Adrenal gland (tissue), 12 donors: ENCODE data around the gene SLC29A3. TPM values are rescaled to one million over a fixed set of nuclear protein-coding genes. Genes with fewer than 3 reads are reported as not detected.
A peak's percentile ranks its signal among the peaks of the same experiment; 100 is the strongest.

Experiments
- DNase-seq, 7 donors: peaks; one replicate each; pipeline ENCODE4 v3.0.0-alpha.2; 2019 to 2020
- H3K27ac ChIP-seq, 5 donors: fragments of 200-600 bp; sonication (generic) in 4 of 5; 1 replicate in 3 of 5; 2 replicates in 2 of 5; pipeline versions ENCODE4 v1.5.1 to v1.8.0; 2016 to 2020; ENCODE audit warnings: mild to moderate bottlenecking in 1 of 5
- H3K27me3 ChIP-seq: fragments of 200-600 bp; 2 replicates; pipeline ENCODE4 v1.8.0; 2021
- H3K36me3 ChIP-seq, 2 donors: fragments of 200-600 bp; replicated peaks in 1 of 2; 1 replicate in 1 of 2; 2 replicates in 1 of 2; pipeline versions ENCODE4 v1.5.1 to v1.8.0; 2018 to 2022
- H3K4me1 ChIP-seq, 2 donors: fragments of 200-600 bp; replicated peaks in 1 of 2; 1 replicate in 1 of 2; 2 replicates in 1 of 2; pipeline versions ENCODE4 v1.5.1 to v1.8.0; 2018 to 2021
- H3K4me3 ChIP-seq, 4 donors: fragments of 200-600 bp; sonication (generic) in 3 of 4; one replicate each; pipeline ENCODE4 v1.5.1; 2016 to 2018
- H3K9me3 ChIP-seq, 3 donors: fragments of 200-600 bp; sonication (generic) in 1 of 3; replicated peaks in 1 of 3; 1 replicate in 2 of 3; 2 replicates in 1 of 3; pipeline versions ENCODE4 v1.5.1 to v1.8.0; 2016 to 2021
- POLR2A ChIP-seq, 2 donors: fragments of 450-650 bp; IDR thresholded peaks; one replicate each; pipeline ENCODE4 v1.6.1; 2017; ENCODE audit warnings: antibody characterized with exemption in 2 of 2, mild to moderate bottlenecking in 2 of 2, moderate library complexity in 1 of 2
- WGBS, 4 donors: extraction: QIAGEN DNeasy Blood & Tissue Kit in 2 of 4; methylation state at CpG; one replicate each; pipeline versions ENCODE4 v1.1.5 to v1.1.7; 2013 to 2017; 5-methylcytosine and 5-hydroxymethylcytosine counted together
- intact Hi-C, 2 donors: fragments of 100-400 bp; cut with DNase I; formaldehyde crosslinking; loops; one replicate each; pipeline versions ENCODE4 v1.14.1 to v1.15.0; 2022 to 2023
- polyA plus RNA-seq, 3 donors: library from polyadenylated mRNA; stranded (reverse); fragments of 200-250 nt in 2 of 3; fragments of 350-450 nt in 1 of 3; fragmentation: Illumina TruSeq in 1 of 3; extraction: RNeasy Lipid Tissue Mini Kit (QIAGEN cat#74804) in 1 of 3; gene quantifications; one replicate each; pipeline ENCODE4 v1.2.3, GENCODE V29; 2013 to 2014
- total RNA-seq, 9 donors: library from RNA; depleted of rRNA in 4 of 9; stranded (reverse); fragments of >200 nt in 4 of 9; fragments of 120-200 nt in 1 of 9; fragmentation: NEBNext Ultra II Directional in 1 of 9; extraction: Animal tissue kit (Norgen Biotek cat#: 25700) in 1 of 9; gene quantifications; one replicate each; pipeline versions ENCODE4 v1.1.0 to v1.2.4, GENCODE V29; 2013 to 2023
- TF ChIP-seq, protein P1 (sequence below), 6 experiments: fragments of 450-650 bp in 4 of 6; fragments of 200-600 bp in 2 of 6; sonication (generic) in 1 of 6; IDR thresholded peaks; 1 replicate in 5 of 6; 2 replicates in 1 of 6; pipeline versions ENCODE4 v1.5.1 to v1.8.0; 2016 to 2021; ENCODE audit warnings: antibody characterized with exemption in 6 of 6, mild to moderate bottlenecking in 2 of 6, moderate library complexity in 1 of 6
- donor health status: healthy with polysubstance abuse.
- donor health status: Bipolar disorder and iron deficiency.
- donor health status: DM: yes; HTN: yes; CAD: no.
- donor health status: DM: no; HTN: no; CAD: no.
- donor health status: DM: no; HTN: no; CAD: no.
- donor health status: DM: yes; HTN: yes; CAD: no.

SLC29A3 gene
- total and polyA plus RNA-seq, 12 donors = 1.4 to 19.0 (median 3.9) TPM

GRCh38 chr10:71402005-71402404 lies 82.9 kb downstream of the SLC29A3 start:
- H3K36me3 ChIP-seq = no peaks in the 10 kb centered on the region
- WGBS, 4 donors = 90 to 96% (median 91%) methylated on average over 7 of the region's 7 CpGs
- H3K27me3 ChIP-seq = peaks cover 23% of the 10 kb centered on the region
- TF ChIP-seq POLR2A (IDR thresholded peaks at IDR 0.05) = no peak
- TF ChIP-seq, protein P1, sequence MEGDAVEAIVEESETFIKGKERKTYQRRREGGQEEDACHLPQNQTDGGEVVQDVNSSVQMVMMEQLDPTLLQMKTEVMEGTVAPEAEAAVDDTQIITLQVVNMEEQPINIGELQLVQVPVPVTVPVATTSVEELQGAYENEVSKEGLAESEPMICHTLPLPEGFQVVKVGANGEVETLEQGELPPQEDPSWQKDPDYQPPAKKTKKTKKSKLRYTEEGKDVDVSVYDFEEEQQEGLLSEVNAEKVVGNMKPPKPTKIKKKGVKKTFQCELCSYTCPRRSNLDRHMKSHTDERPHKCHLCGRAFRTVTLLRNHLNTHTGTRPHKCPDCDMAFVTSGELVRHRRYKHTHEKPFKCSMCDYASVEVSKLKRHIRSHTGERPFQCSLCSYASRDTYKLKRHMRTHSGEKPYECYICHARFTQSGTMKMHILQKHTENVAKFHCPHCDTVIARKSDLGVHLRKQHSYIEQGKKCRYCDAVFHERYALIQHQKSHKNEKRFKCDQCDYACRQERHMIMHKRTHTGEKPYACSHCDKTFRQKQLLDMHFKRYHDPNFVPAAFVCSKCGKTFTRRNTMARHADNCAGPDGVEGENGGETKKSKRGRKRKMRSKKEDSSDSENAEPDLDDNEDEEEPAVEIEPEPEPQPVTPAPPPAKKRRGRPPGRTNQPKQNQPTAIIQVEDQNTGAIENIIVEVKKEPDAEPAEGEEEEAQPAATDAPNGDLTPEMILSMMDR (IDR thresholded peaks at IDR 0.05) = no peak
- DNase-seq = peak in 1 of 7 donors; percentile 7
- peaks cover 9 to 11% of the 10 kb centered on the region in 2 donors for H3K4me1 ChIP-seq
- H3K9me3 ChIP-seq = no peaks in the 10 kb centered on the region
- H3K4me3 ChIP-seq = no peak overlapping the region
- intact Hi-C loops = no loop called here
- H3K27ac ChIP-seq = no peak overlapping the region

- H3K4me1 ChIP-seq = no peaks in the 10 kb centered on the region
- TF ChIP-seq, protein P1 (IDR thresholded peaks at IDR 0.05) = no peak
- TF ChIP-seq POLR2A (IDR thresholded peaks at IDR 0.05) = no peak
- H3K36me3 ChIP-seq = no peaks in the 10 kb centered on the region
- H3K27ac ChIP-seq = no peak overlapping the region
- no peak overlapping the region for H3K4me3 ChIP-seq
- peaks cover 4% of the 10 kb centered on the region for H3K27me3 ChIP-seq
- intact Hi-C loops = no loop called here
- no peaks in the 10 kb centered on the region for H3K9me3 ChIP-seq
- 67 to 77% (median 72%) methylated on average over 13 of the region's 13 CpGs for WGBS, 4 donors
- peak in 1 of 7 donors; percentile 21 for DNase-seq
Observed at GRCh38 chr10:71404503-71405295, 85.6 kb downstream of the SLC29A3 start.

DNA sequence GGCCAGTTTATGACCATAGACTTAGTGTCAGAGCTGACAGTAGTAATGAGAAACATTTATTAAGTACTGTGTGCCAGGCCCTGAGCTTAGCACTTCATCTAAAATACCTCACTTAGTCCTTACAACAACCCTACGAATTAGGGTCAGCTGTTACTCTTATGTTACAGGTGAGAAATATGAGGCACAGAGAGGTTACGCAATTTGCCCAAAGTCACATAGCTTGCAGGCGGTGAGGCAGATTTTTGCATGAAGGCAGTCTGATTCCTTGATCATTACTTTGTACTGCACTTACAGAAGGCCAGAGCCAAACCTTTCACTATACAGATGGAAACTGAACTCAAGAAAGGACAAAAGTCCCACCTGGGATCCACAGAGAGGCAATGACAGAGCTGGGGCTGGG lies 87.8 kb downstream of the SLC29A3 start:
- TF ChIP-seq POLR2A (IDR thresholded peaks at IDR 0.05) = no peak
- TF ChIP-seq, protein P1 (IDR thresholded peaks at IDR 0.05) = no peak
- Histone ChIP-seq H3K4me1 (no peaks in the 10 kb centered on the region), H3K4me3 (no peak overlapping the region), H3K9me3 (peaks cover 0 to 7% (median 0%) of the 10 kb centered on the region in 3 donors), H3K27me3 (no peaks in the 10 kb centered on the region), H3K36me3 (no peaks in the 10 kb centered on the region), H3K27ac (no peak overlapping the region)
- WGBS, 4 donors = 88 to 94% (median 90%) methylated on average over 3 of the region's 3 CpGs
- intact Hi-C loops = no loop called here
- DNase-seq = peak in 1 of 7 donors; percentile 9

- no peaks in the 10 kb centered on the region for H3K36me3 ChIP-seq
- no peak overlapping the region for H3K27ac ChIP-seq
- H3K4me1 ChIP-seq = no peaks in the 10 kb centered on the region
- no peaks in the 10 kb centered on the region for H3K27me3 ChIP-seq
- intact Hi-C loops = no loop called here
- no peak overlapping the region for H3K4me3 ChIP-seq
- peaks cover 0 to 7% (median 0%) of the 10 kb centered on the region in 3 donors for H3K9me3 ChIP-seq
- TF ChIP-seq, protein P1 (IDR thresholded peaks at IDR 0.05) = no peak
- no peak for TF ChIP-seq POLR2A (IDR thresholded peaks at IDR 0.05)
- 75 to 84% (median 82%) methylated on average over 9 of the region's 9 CpGs for WGBS, 4 donors
- DNase-seq = peak in 1 of 7 donors; percentile 30
Observed at GRCh38 chr10:71408436-71409225, 89.6 kb downstream of the SLC29A3 start.
